Raji (cell line): ENCODE data around the gene PTPRT.

Experiments used
- POLR2A ChIP-seq: IDR thresholded peaks from 2 replicates; pipeline ENCODE4 v1.6.1; 2011; ENCODE audit warnings: low read depth, low read length, control low read depth; ENCODE audit not compliant: insufficient read depth

PTPRT gene

GRCh38 chr20:42118409-42119125 is 1071.1 kb downstream of the PTPRT start:
- no peak for TF ChIP-seq POLR2A

- no peak for TF ChIP-seq POLR2A
These were observed 1071.7 kb downstream of the PTPRT start for GRCh38 chr20:42118001-42118400.

- TF ChIP-seq POLR2A, result no peak
These were observed 1076.5 kb downstream of the PTPRT start for GRCh38 chr20:42113236-42113635.

- TF ChIP-seq POLR2A, result no peak
These were observed 1077.5 kb downstream of the PTPRT start for GRCh38 chr20:42112161-42112560.

GRCh38 chr20:42111349-42111748 is 1078.4 kb downstream of the PTPRT start:
- TF ChIP-seq POLR2A, result no peak

GRCh38 chr20:42110301-42110700 is 1079.4 kb downstream of the PTPRT start:
- TF ChIP-seq POLR2A, result no peak

- TF ChIP-seq POLR2A, result no peak
These were observed 1087.7 kb downstream of the PTPRT start for GRCh38 chr20:42102000-42102399.

- no peak for TF ChIP-seq POLR2A
These were observed 1089.5 kb downstream of the PTPRT start for GRCh38 chr20:42100137-42100704.

GRCh38 chr20:42099101-42099500 is 1090.6 kb downstream of the PTPRT start:
- TF ChIP-seq POLR2A, result no peak

GRCh38 chr20:42098418-42098817 is 1091.3 kb downstream of the PTPRT start:
- TF ChIP-seq POLR2A, result no peak

GRCh38 chr20:42097741-42098140 is 1092.0 kb downstream of the PTPRT start:
- TF ChIP-seq POLR2A, result no peak

- TF ChIP-seq POLR2A, result no peak
These were observed 1094.5 kb downstream of the PTPRT start for GRCh38 chr20:42095221-42095620.

- no peak for TF ChIP-seq POLR2A
These were observed 1095.9 kb downstream of the PTPRT start for GRCh38 chr20:42093542-42094440.

GRCh38 chr20:42093041-42093440 is 1096.7 kb downstream of the PTPRT start:
- no peak for TF ChIP-seq POLR2A

- TF ChIP-seq POLR2A, result no peak
These were observed 1104.3 kb downstream of the PTPRT start for GRCh38 chr20:42085366-42085765.

- TF ChIP-seq POLR2A, result no peak
These were observed 1106.4 kb downstream of the PTPRT start for GRCh38 chr20:42083280-42083679.
